A549 (cell line): ENCODE results near the gene ARHGEF19. TPM values are rescaled to one million over a fixed set of nuclear protein-coding genes. Genes with fewer than 3 reads are reported as not detected.
"Not testable (repeated sequence)": the region's sequence is repeated elsewhere in the genome, so short reads cannot be mapped to it uniquely, and the experiment has no call there.

Experiments used
- ATAC-seq, 2 experiments: fragments of 200-7000 bp in 1 of 2; fragments of >200 bp in 1 of 2; cut with Nextera tagmentation in 1 of 2; cut with Tn5 transposase in 1 of 2; 3 replicates each; pipeline versions ENCODE4 v1.8.0 to v1.9.1; 2018 to 2020; ENCODE audit warnings: mild to moderate bottlenecking in 1 of 2, moderate library complexity in 1 of 2
- CTCF ChIA-PET: fragments of 300-600 bp; sonication (Branson Sonifier 250); formaldehyde crosslinking; extraction: SDS; loops from one replicate; lab custom pipeline; 2021; ENCODE audit warnings: antibody characterized with exemption, inconsistent platforms; lab: Yijun Ruan, JAX
- POLR2A ChIA-PET: fragments of 350-600 bp; formaldehyde crosslinking; extraction: SDS; loops from one replicate; lab custom pipeline; 2021; ENCODE audit warnings: antibody characterized with exemption, inconsistent platforms; lab: Yijun Ruan, JAX
- DNase-seq, 2 experiments: peaks; one replicate each; pipeline versions ENCODE4 v3.0.0 to v3.0.0-alpha.2; 2011 to 2016; ENCODE audit warnings: low read depth in 1 of 2, low spot score in 1 of 2
- FAIRE-seq: peaks from 2 replicates; lab custom pipeline; 2011; peaks lifted over from hg19 to GRCh38; lab: Jason Lieb, UNC
- H3K27ac ChIP-seq, 2 experiments: fragments of >200 bp; sonication (Bioruptor Twin); formaldehyde crosslinking; 3 replicates each; pipeline ENCODE4 v1.5.1; 2016 to 2017
- H3K4me1 ChIP-seq: fragments of >200 bp; sonication (Bioruptor Twin); formaldehyde crosslinking; 3 replicates; pipeline ENCODE4 v1.6.1; 2016
- H3K4me2 ChIP-seq: fragments of >200 bp; sonication (Bioruptor Twin); formaldehyde crosslinking; 3 replicates; pipeline ENCODE4 v1.6.1; 2016
- H3K4me3 ChIP-seq: fragments of >200 bp; sonication (Bioruptor Twin); formaldehyde crosslinking; 3 replicates; pipeline ENCODE4 v1.5.1; 2016
- H3K9me3 ChIP-seq: fragments of >200 bp; sonication (Bioruptor Twin); formaldehyde crosslinking; 3 replicates; pipeline ENCODE4 v1.6.1; 2016
- CHD2 ChIP-seq: fragments of 150-350 bp; IDR thresholded peaks from 2 replicates; pipeline ENCODE4 v1.6.1; 2014; ENCODE audit warnings: low read length; ENCODE audit not compliant: partially characterized antibody
- CHD4 ChIP-seq: fragments of 200-600 bp; sonication (generic); IDR thresholded peaks from 2 replicates; pipeline ENCODE4 v1.6.1; 2016; ENCODE audit warnings: antibody characterized with exemption, mild to moderate bottlenecking, borderline replicate concordance
- ELK1 ChIP-seq: fragments of 150-350 bp; IDR thresholded peaks from 2 replicates; pipeline ENCODE4 v1.6.1; 2014; ENCODE audit warnings: low read depth, mild to moderate bottlenecking, low read length
- FOSB ChIP-seq: fragments of 250-450 bp; sonication (Bioruptor Pico); IDR thresholded peaks from 2 replicates; pipeline ENCODE4 v1.5.0; 2020; ENCODE audit warnings: mild to moderate bottlenecking, moderate library complexity
- FOXS1 ChIP-seq: fragments of 250-450 bp; sonication (Bioruptor Pico); IDR thresholded peaks from 2 replicates; pipeline ENCODE4 v1.5.0; 2020; ENCODE audit warnings: mild to moderate bottlenecking, moderate library complexity
- GATA3 ChIP-seq: IDR thresholded peaks from 2 replicates; pipeline ENCODE4 v1.6.1; 2012; ENCODE audit warnings: borderline replicate concordance
- HDAC2 ChIP-seq: fragments of 200-600 bp; sonication (generic); IDR thresholded peaks from 2 replicates; pipeline ENCODE4 v1.6.1; 2016
- HOXB13 ChIP-seq: fragments of 250-450 bp; sonication (Bioruptor Pico); IDR thresholded peaks from 2 replicates; pipeline ENCODE4 v1.5.0; 2020; ENCODE audit warnings: low read depth, mild to moderate bottlenecking, moderate library complexity
- KDM5A ChIP-seq: fragments of 200-600 bp; sonication (generic); IDR thresholded peaks from 2 replicates; pipeline ENCODE4 v1.6.1; 2016; ENCODE audit warnings: antibody characterized with exemption, mild to moderate bottlenecking
- NFE2L2 ChIP-seq: fragments of 150-350 bp; conservative IDR thresholded peaks from 2 replicates; pipeline ENCODE4 v1.6.1; 2014; ENCODE audit warnings: low read length
- NPAS2 ChIP-seq: fragments of 250-450 bp; sonication (Bioruptor Pico); IDR thresholded peaks from 2 replicates; pipeline ENCODE4 v1.8.0; 2022; ENCODE audit warnings: mild to moderate bottlenecking, moderate library complexity, borderline replicate concordance
- RAD21 ChIP-seq, 2 experiments: fragments of >200 bp in 1 of 2; sonication (Bioruptor Twin) in 1 of 2; formaldehyde crosslinking in 1 of 2; IDR thresholded peaks in 1 of 2; conservative IDR thresholded peaks in 1 of 2; 2 replicates in 1 of 2; 3 replicates in 1 of 2; pipeline ENCODE4 v1.6.1; 2012 to 2018; ENCODE audit warnings: inconsistent platforms in 1 of 2
- REST ChIP-seq: fragments of 200-600 bp; sonication (generic); IDR thresholded peaks from 2 replicates; pipeline ENCODE4 v1.6.1; 2016; ENCODE audit warnings: antibody characterized with exemption, mild to moderate bottlenecking, moderate library complexity
- RFX5 ChIP-seq: fragments of 450-650 bp; IDR thresholded peaks from 2 replicates; pipeline ENCODE4 v1.7.1; 2014; ENCODE audit warnings: antibody characterized with exemption, mild to moderate bottlenecking, moderate library complexity
- SMC3 ChIP-seq: fragments of >200 bp; sonication (Bioruptor Twin); formaldehyde crosslinking; IDR thresholded peaks from 3 replicates; pipeline ENCODE4 v1.6.1; 2018; ENCODE audit warnings: inconsistent platforms
- ZC3H11A ChIP-seq: fragments of 450-650 bp; IDR thresholded peaks from 2 replicates; pipeline ENCODE4 v1.6.1; 2014; ENCODE audit warnings: antibody characterized with exemption, mild to moderate bottlenecking
- ZFP36 ChIP-seq: fragments of 450-650 bp; IDR thresholded peaks from 2 replicates; pipeline ENCODE4 v1.6.1; 2014; ENCODE audit warnings: borderline replicate concordance; ENCODE audit not compliant: partially characterized antibody
- ZNF302 ChIP-seq: fragments of 250-450 bp; sonication (Bioruptor Pico); IDR thresholded peaks from 2 replicates; pipeline ENCODE4 v1.9.0; 2021; ENCODE audit warnings: inconsistent platforms, mild to moderate bottlenecking, moderate library complexity
- ZSCAN20 ChIP-seq: fragments of 250-450 bp; sonication (Bioruptor Pico); IDR thresholded peaks from 2 replicates; pipeline ENCODE4 v1.8.0; 2022; ENCODE audit warnings: mild to moderate bottlenecking, moderate library complexity
- WGBS: methylation state at CpG from one replicate; pipeline ENCODE4 v1.1.6; 2017; ENCODE audit errors: missing lambda C conversion rate; 5-methylcytosine and 5-hydroxymethylcytosine counted together
- polyA plus RNA-seq, 4 experiments: library from polyadenylated mRNA; depleted of rRNA in 3 of 4; stranded (reverse); fragments of >200 nt; fragmentation: RNase III in 1 of 4; extraction: RNeasy Plus Mini Kit Qiagen cat#74134 plus additional on column Dnase treatment in 1 of 4; gene quantifications; 2 replicates in 3 of 4; 3 replicates in 1 of 4; pipeline ENCODE4 v1.2.3, GENCODE V29; 2011 to 2017

The ARHGEF19 gene
- polyA plus RNA-seq, 2 of the 4 experiments (the other 2 are of a cell fraction): 6.1 to 9.2 TPM

GRCh38 chr1:16170283-16170673 is 42.2 kb downstream of the ARHGEF19 start:
- no peak overlapping the region for H3K4me2 ChIP-seq
- 78% methylated on average over 3 of the region's 3 CpGs for WGBS
- ATAC-seq (no peak), FAIRE-seq (no peak), DNase-seq (no peak)
- no peaks in the 10 kb centered on the region for H3K9me3 ChIP-seq
- H3K27ac ChIP-seq: peak overlapping the region; percentile 96 to 97
- POLR2A ChIA-PET: no interaction called here
- no peak overlapping the region for H3K4me3 ChIP-seq
- CTCF ChIA-PET: interaction anchor here (0.6 to 2.6 kb wide), 3 partner anchors 15 to 91 kb away, joined by 3 to 12 read pairs (median 3); no protein-coding TSS in a partner anchor
- TF ChIP-seq RFX5 (no peak), NFE2L2 (no peak), CHD2 (no peak), RAD21 (conservative IDR thresholded peaks at IDR 0.05 in 1 of 2, IDR thresholded peaks at IDR 0.05 in 1 of 2) (no peak), ELK1 (no peak), FOSB (no peak), KDM5A (no peak), ZNF302 (CRISPR knock-in tag) (no peak), HOXB13 (CRISPR knock-in tag) (no peak), ZC3H11A (no peak), HDAC2 (no peak), SMC3 (no peak), GATA3 (no peak), ZSCAN20 (CRISPR knock-in tag) (no peak), CHD4 (no peak), NPAS2 (CRISPR knock-in tag) (no peak), REST (no peak)
- H3K4me1 ChIP-seq: peaks cover 83% of the 10 kb centered on the region

GRCh38 chr1:16168622-16169360 is 43.7 kb downstream of the ARHGEF19 start:
- ChIA-PET CTCF (interaction anchor here (1.0 to 2.6 kb wide), 4 partner anchors 12 to 90 kb away, joined by 3 to 12 read pairs (median 6); no protein-coding TSS in a partner anchor), POLR2A (no interaction called here)
- ATAC-seq (no peak), FAIRE-seq (no peak), DNase-seq (no peak)
- peak overlapping the region; percentile 95; the same call in 2 of the 3 replicates for H3K4me2 ChIP-seq
- TF ChIP-seq FOXS1 (CRISPR knock-in tag): no peak
- no peak for TF ChIP-seq ZNF302 (CRISPR knock-in tag)
- TF ChIP-seq ZFP36: peak; percentile 61
- no peak for TF ChIP-seq HOXB13 (CRISPR knock-in tag)
- no peak overlapping the region for H3K4me3 ChIP-seq
- H3K9me3 ChIP-seq: no peaks in the 10 kb centered on the region
- H3K4me1 ChIP-seq: peaks cover 82% of the 10 kb centered on the region
- H3K27ac ChIP-seq: peak overlapping the region; percentile 97 to 99
- 65% methylated on average over 12 of the region's 13 CpGs for WGBS

- CTCF ChIA-PET: interaction anchor here (1.0 to 2.6 kb wide), 4 partner anchors 12 to 89 kb away, joined by 3 to 12 read pairs (median 6); no protein-coding TSS in a partner anchor
- H3K27ac ChIP-seq: peak overlapping the region; percentile 97 to 99
- peak overlapping the region; percentile 60 for H3K4me3 ChIP-seq
- DNase-seq, POLR2A ChIA-PET, FAIRE-seq, ATAC-seq, H3K9me3 ChIP-seq: not testable (repeated sequence)
- 34% methylated on average over 10 of the region's 10 CpGs for WGBS
- H3K4me1 ChIP-seq: peaks cover 82% of the 10 kb centered on the region
- H3K4me2 ChIP-seq: peak overlapping the region; percentile 95
Measured at GRCh38 chr1:16168144-16168495, 44.3 kb downstream of the ARHGEF19 start.
